PC-3 (cell line): ENCODE results near the gene TMEM201. TPM values are rescaled to one million over a fixed set of nuclear protein-coding genes. Genes with fewer than 3 reads are reported as not detected.

Source experiments
- ATAC-seq: fragments of 200-7000 bp; cut with Tn5 transposase; 2 replicates; pipeline ENCODE4 v1.9.1; 2020; ENCODE audit warnings: mild to moderate bottlenecking, moderate library complexity
- BruUV-seq: library from RNA; stranded (reverse); fragments of 400-500 nt; replicated peaks from 2 replicates; lab custom pipeline; 2021; lab: Mats Ljungman, UMichigan
- CTCF ChIA-PET: fragments of 300-600 bp; sonication (Branson Sonifier 250); formaldehyde crosslinking; loops from one replicate; lab custom pipeline; 2022; ENCODE audit warnings: antibody characterized with exemption; lab: Charles Lee
- POLR2A ChIA-PET: fragments of 300-600 bp; sonication (Branson Sonifier 250); formaldehyde crosslinking; loops from one replicate; lab custom pipeline; 2022; ENCODE audit warnings: antibody characterized with exemption; ENCODE audit not compliant: unreplicated experiment; lab: Charles Lee
- DNase-seq: peaks from one replicate; pipeline ENCODE4 v3.0.0-alpha.2; 2015
- H2AFZ ChIP-seq: fragments of 300-600 bp; sonication (generic); 2 replicates; pipeline ENCODE4 v1.6.0; 2016; ENCODE audit warnings: antibody characterized with exemption, low read length
- H3F3A ChIP-seq: fragments of 300-600 bp; sonication (generic); one replicate; pipeline ENCODE4 v1.6.0; 2017; ENCODE audit warnings: antibody characterized with exemption, low read length, control low read depth, mild to moderate bottlenecking; ENCODE audit not compliant: unreplicated experiment
- H3K27ac ChIP-seq: fragments of 300-600 bp; sonication (generic); 2 replicates; pipeline ENCODE4 v1.5.1; 2016; ENCODE audit warnings: mild to moderate bottlenecking, low read length
- H3K27me3 ChIP-seq: fragments of 300-600 bp; sonication (generic); 2 replicates; pipeline ENCODE4 v1.6.1; 2016; ENCODE audit warnings: low read length, mixed read lengths
- H3K36me3 ChIP-seq: fragments of 300-600 bp; sonication (generic); 2 replicates; pipeline ENCODE4 v1.6.1; 2016; ENCODE audit warnings: low read depth, mixed run types, low read length, mixed read lengths
- H3K4me1 ChIP-seq: fragments of 300-600 bp; sonication (generic); 2 replicates; pipeline ENCODE4 v1.5.1; 2016; ENCODE audit warnings: low read length; ENCODE audit not compliant: insufficient read depth
- H3K4me2 ChIP-seq: fragments of 300-600 bp; sonication (generic); 2 replicates; pipeline ENCODE4 v1.6.0; 2016; ENCODE audit warnings: low read length
- H3K4me3 ChIP-seq: fragments of 300-600 bp; sonication (generic); 2 replicates; pipeline ENCODE4 v1.5.1; 2016; ENCODE audit warnings: mild to moderate bottlenecking, low read length, mixed read lengths
- H3K79me2 ChIP-seq: fragments of 300-600 bp; sonication (generic); 2 replicates; pipeline ENCODE4 v1.6.1; 2017; ENCODE audit warnings: low read length, mixed read lengths
- H3K9ac ChIP-seq: fragments of 300-600 bp; sonication (generic); 2 replicates; pipeline ENCODE4 v1.6.0; 2016; ENCODE audit warnings: mild to moderate bottlenecking, low read length
- H3K9me2 ChIP-seq: fragments of 300-600 bp; sonication (generic); replicated peaks from 2 replicates; pipeline ENCODE4 v1.6.1; 2016; ENCODE audit warnings: mixed run types, low read length, mixed read lengths
- H3K9me3 ChIP-seq: fragments of 300-600 bp; sonication (generic); 2 replicates; pipeline ENCODE4 v1.6.1; 2016; ENCODE audit warnings: low read length, mixed read lengths
- H4K20me1 ChIP-seq: fragments of 300-600 bp; sonication (generic); 2 replicates; pipeline ENCODE4 v1.6.1; 2016; ENCODE audit warnings: low read length, mixed read lengths
- EZH2 ChIP-seq: fragments of 300-600 bp; sonication (generic); IDR thresholded peaks from one replicate; pipeline ENCODE4 v1.6.1; 2017; ENCODE audit warnings: antibody characterized with exemption, mild to moderate bottlenecking, low read length; ENCODE audit not compliant: unreplicated experiment
- EZH2phosphoT487 ChIP-seq: fragments of 300-600 bp; sonication (generic); IDR thresholded peaks from 2 replicates; pipeline ENCODE4 v1.6.1; 2018; ENCODE audit warnings: mild to moderate bottlenecking, antibody characterized with exemption, low read length, borderline replicate concordance
- intact Hi-C: fragments of 100-400 bp; cut with micrococcal nuclease; formaldehyde crosslinking; loops from 2 replicates; pipeline ENCODE4 v1.9.0; 2023
- total RNA-seq: library from RNA; depleted of rRNA; stranded (reverse); fragments of >200 nt; gene quantifications from 2 replicates; pipeline ENCODE4 v1.2.3, GENCODE V29; 2014
- TF ChIP-seq, protein P1 (sequence below): fragments of 300-600 bp; sonication (generic); conservative IDR thresholded peaks from 2 replicates; pipeline ENCODE4 v1.5.1; 2017; ENCODE audit warnings: antibody characterized with exemption, low read depth, mild to moderate bottlenecking, low read length

Gene TMEM201
- total RNA-seq, 1 experiment from 2014 or later: 13.8 TPM

DNA sequence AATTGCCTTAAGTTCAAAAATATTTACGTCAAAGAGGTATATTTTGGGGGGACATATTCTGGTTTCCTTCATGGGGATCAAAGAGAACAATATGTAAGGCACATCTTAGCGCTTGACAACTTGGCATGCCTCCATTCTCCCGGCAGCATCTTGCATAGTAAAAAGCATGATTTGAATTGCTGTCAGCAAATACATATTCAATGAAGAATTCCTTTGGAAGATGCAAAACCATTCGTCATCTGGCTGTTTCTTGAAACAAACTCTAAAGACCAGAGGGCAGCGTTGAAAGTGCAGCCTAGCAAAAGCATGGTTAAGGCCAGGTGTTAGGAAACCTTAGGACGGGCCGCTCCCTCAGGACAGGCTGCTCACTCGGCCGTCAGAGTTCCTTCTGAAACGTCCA, 59.5 kb downstream of the TMEM201 start:
- BruUV-seq: no TSS peak
- H3K9ac ChIP-seq: no peak overlapping the region
- DNase-seq (no peak), ATAC-seq (no peak)
- TF ChIP-seq EZH2 (no peak), EZH2phosphoT487 (no peak)
- TF ChIP-seq, protein P1, sequence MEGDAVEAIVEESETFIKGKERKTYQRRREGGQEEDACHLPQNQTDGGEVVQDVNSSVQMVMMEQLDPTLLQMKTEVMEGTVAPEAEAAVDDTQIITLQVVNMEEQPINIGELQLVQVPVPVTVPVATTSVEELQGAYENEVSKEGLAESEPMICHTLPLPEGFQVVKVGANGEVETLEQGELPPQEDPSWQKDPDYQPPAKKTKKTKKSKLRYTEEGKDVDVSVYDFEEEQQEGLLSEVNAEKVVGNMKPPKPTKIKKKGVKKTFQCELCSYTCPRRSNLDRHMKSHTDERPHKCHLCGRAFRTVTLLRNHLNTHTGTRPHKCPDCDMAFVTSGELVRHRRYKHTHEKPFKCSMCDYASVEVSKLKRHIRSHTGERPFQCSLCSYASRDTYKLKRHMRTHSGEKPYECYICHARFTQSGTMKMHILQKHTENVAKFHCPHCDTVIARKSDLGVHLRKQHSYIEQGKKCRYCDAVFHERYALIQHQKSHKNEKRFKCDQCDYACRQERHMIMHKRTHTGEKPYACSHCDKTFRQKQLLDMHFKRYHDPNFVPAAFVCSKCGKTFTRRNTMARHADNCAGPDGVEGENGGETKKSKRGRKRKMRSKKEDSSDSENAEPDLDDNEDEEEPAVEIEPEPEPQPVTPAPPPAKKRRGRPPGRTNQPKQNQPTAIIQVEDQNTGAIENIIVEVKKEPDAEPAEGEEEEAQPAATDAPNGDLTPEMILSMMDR: no peak
- no peaks in the 10 kb centered on the region for H3K9me2 ChIP-seq
- H2AFZ ChIP-seq: no peak overlapping the region
- no peaks in the 10 kb centered on the region for H4K20me1 ChIP-seq
- H3K9me3 ChIP-seq: no peaks in the 10 kb centered on the region
- H3K79me2 ChIP-seq: no peaks in the 10 kb centered on the region
- H3K4me2 ChIP-seq: no peak overlapping the region
- H3K36me3 ChIP-seq: no peaks in the 10 kb centered on the region
- peaks cover 27% of the 10 kb centered on the region; the same call in 1 of the 2 replicates for H3K27me3 ChIP-seq
- no peak overlapping the region for H3K27ac ChIP-seq
- ChIA-PET POLR2A (no interaction called here), CTCF (no interaction called here)
- H3F3A ChIP-seq: no peaks in the 10 kb centered on the region
- H3K4me3 ChIP-seq: no peak overlapping the region
- no peaks in the 10 kb centered on the region for H3K4me1 ChIP-seq
- intact Hi-C loops: no loop called here

DNA sequence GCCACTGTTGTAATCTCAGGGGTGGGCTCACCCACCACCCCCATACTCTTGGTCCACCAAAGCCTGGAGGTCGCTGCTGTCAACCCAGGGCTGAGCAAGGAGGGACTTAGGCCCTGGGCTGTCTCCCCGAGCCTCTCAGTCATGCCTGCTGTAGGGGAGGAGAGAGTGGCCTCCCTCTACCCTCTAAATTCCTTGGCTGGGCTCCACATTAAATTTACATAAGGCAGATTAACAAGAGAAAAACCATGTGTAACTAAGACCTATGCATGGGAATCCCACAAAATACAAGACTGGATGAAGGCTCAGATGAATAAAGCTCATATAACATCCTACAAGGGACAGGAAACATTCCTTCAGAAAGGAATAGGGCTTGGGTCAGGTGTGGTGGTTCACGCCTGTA, 61.1 kb downstream of the TMEM201 start:
- ChIA-PET CTCF (no interaction called here), POLR2A (no interaction called here)
- H4K20me1 ChIP-seq: no peaks in the 10 kb centered on the region
- no peaks in the 10 kb centered on the region for H3K79me2 ChIP-seq
- no peaks in the 10 kb centered on the region for H3K4me1 ChIP-seq
- no peak overlapping the region for H2AFZ ChIP-seq
- peaks cover 28% of the 10 kb centered on the region; the same call in 1 of the 2 replicates for H3K27me3 ChIP-seq
- no peaks in the 10 kb centered on the region for H3K36me3 ChIP-seq
- TF ChIP-seq EZH2phosphoT487: no peak
- TF ChIP-seq, protein P1: no peak
- TF ChIP-seq EZH2: no peak
- H3F3A ChIP-seq: no peaks in the 10 kb centered on the region
- H3K27ac ChIP-seq: no peak overlapping the region
- ATAC-seq (peak; percentile 52), DNase-seq (no peak)
- H3K9me2 ChIP-seq: no peaks in the 10 kb centered on the region
- no peak overlapping the region for H3K9ac ChIP-seq
- intact Hi-C loops: no loop called here
- H3K9me3 ChIP-seq: no peaks in the 10 kb centered on the region
- H3K4me3 ChIP-seq: no peak overlapping the region
- no peak overlapping the region for H3K4me2 ChIP-seq
- no TSS peak for BruUV-seq

DNA sequence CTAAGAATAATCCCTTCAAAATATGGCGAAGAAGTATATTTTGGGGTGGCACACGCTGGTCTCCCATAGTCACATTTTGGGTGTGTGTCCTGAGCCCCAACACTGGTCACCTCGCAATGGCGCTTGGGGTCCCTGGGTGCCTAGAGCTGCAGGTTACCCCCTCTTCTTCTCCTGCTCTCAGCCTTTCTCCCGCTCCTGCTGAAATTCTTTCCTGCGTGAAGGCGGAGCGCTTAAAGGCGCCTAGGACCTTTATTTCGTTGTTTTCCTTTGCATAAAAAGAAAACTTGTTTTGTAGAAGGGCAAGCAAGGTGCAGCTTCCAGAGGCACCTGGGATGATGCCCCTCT, 62.5 kb downstream of the TMEM201 start:
- no peaks in the 10 kb centered on the region for H3K36me3 ChIP-seq
- DNase-seq (no peak), ATAC-seq (no peak)
- H3K27ac ChIP-seq: no peak overlapping the region
- TF ChIP-seq EZH2phosphoT487 (no peak), EZH2 (no peak)
- TF ChIP-seq, protein P1: no peak
- CTCF ChIA-PET: no interaction called here
- no peaks in the 10 kb centered on the region for H3K9me3 ChIP-seq
- H3K4me2 ChIP-seq: peak overlapping the region; percentile 81
- H3K9ac ChIP-seq: no peak overlapping the region
- no peaks in the 10 kb centered on the region for H3F3A ChIP-seq
- H3K4me3 ChIP-seq: peak overlapping the region; percentile 62
- intact Hi-C loops: no loop called here
- H4K20me1 ChIP-seq: no peaks in the 10 kb centered on the region
- no TSS peak for BruUV-seq
- POLR2A ChIA-PET: no interaction called here
- H3K4me1 ChIP-seq: no peaks in the 10 kb centered on the region
- peak overlapping the region; percentile 37; the same call in 1 of the 2 replicates for H2AFZ ChIP-seq
- no peaks in the 10 kb centered on the region for H3K79me2 ChIP-seq
- H3K9me2 ChIP-seq: no peaks in the 10 kb centered on the region
- peaks cover 28% of the 10 kb centered on the region; the same call in 1 of the 2 replicates for H3K27me3 ChIP-seq
